Measurements from ENCODE around the gene PGM1.

The PGM1 gene

GRCh38 chr1:63669151-63669961, 76.1 kb downstream of the PGM1 start:
- no peak for DNase-seq

GRCh38 chr1:63670164-63670563, 77.0 kb downstream of the PGM1 start:
- no peak for DNase-seq

- no peak for DNase-seq
Measured at GRCh38 chr1:63671514-63671913, 78.3 kb downstream of the PGM1 start.

- no peak for DNase-seq
Measured at GRCh38 chr1:63674238-63674864, 81.1 kb downstream of the PGM1 start.

GRCh38 chr1:63674865-63675419, 81.7 kb downstream of the PGM1 start:
- DNase-seq: no peak

- DNase-seq: no peak
Measured at GRCh38 chr1:63675420-63675931, 82.3 kb downstream of the PGM1 start.

GRCh38 chr1:63677497-63677896, 84.3 kb downstream of the PGM1 start:
- no peak for DNase-seq

GRCh38 chr1:63678200-63678599, 85.0 kb downstream of the PGM1 start:
- no peak for DNase-seq

- no peak for DNase-seq
Measured at GRCh38 chr1:63679076-63679475, 85.9 kb downstream of the PGM1 start.

- no peak for DNase-seq
Measured at GRCh38 chr1:63679589-63679988, 86.4 kb downstream of the PGM1 start.

- DNase-seq: no peak
Measured at GRCh38 chr1:63682936-63683335, 89.7 kb downstream of the PGM1 start.

GRCh38 chr1:63683759-63684158, 90.5 kb downstream of the PGM1 start:
- no peak for DNase-seq

- no peak for DNase-seq
Measured at GRCh38 chr1:63686696-63687095, 93.5 kb downstream of the PGM1 start.

GRCh38 chr1:63688302-63688890, 95.2 kb downstream of the PGM1 start:
- no peak for DNase-seq

GRCh38 chr1:63690966-63691700, 97.9 kb downstream of the PGM1 start:
- no peak for DNase-seq

- DNase-seq: no peak
Measured at GRCh38 chr1:63691701-63692425, 98.7 kb downstream of the PGM1 start.

- no peak for DNase-seq
Measured at GRCh38 chr1:63693944-63694571, 100.8 kb downstream of the PGM1 start.

GRCh38 chr1:63698001-63698838, 105.0 kb downstream of the PGM1 start:
- no peak for DNase-seq

- DNase-seq: no peak
Measured at GRCh38 chr1:63701187-63701586, 108.0 kb downstream of the PGM1 start.

- DNase-seq: no peak
Measured at GRCh38 chr1:63703701-63704107, 110.5 kb downstream of the PGM1 start.

- no peak for DNase-seq
Measured at GRCh38 chr1:63704443-63704842, 111.2 kb downstream of the PGM1 start.
